NB4 (cell line): Measurements from ENCODE around the gene RCE1.
"Not testable (repeated sequence)": the region's sequence is repeated elsewhere in the genome, so short reads cannot be mapped to it uniquely, and the experiment has no call there.

Experiments
- TF ChIP-seq, protein P1 (sequence below): IDR thresholded peaks from 2 replicates; pipeline ENCODE4 v1.6.1; 2011; ENCODE audit warnings: low read depth, low read length
- TF ChIP-seq, protein P2 (sequence below): IDR thresholded peaks from one replicate; pipeline ENCODE4 v1.5.1; 2012; ENCODE audit warnings: low read depth, low read length

DNA sequence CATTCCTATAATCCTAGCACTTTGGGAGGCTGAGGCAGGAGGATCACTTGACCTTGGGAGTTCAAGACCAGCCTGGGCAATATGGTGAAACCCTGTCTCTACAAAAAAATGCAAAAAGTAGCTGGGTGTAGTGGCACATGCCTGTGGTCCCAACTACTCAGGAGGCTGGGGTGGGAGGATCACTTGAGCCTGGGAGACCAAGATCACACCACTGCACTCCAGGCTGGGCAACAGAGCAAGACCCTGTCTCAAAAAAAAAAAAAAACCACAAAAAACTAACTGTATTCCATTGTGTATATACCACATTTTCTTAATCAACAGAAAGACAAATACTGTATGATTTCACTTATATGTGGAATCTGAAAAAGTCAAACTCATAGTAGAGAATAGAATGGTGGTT is 43.4 kb upstream of the RCE1 start:
- TF ChIP-seq, protein P1, sequence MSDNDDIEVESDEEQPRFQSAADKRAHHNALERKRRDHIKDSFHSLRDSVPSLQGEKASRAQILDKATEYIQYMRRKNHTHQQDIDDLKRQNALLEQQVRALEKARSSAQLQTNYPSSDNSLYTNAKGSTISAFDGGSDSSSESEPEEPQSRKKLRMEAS, result not testable (repeated sequence)
- TF ChIP-seq, protein P2, sequence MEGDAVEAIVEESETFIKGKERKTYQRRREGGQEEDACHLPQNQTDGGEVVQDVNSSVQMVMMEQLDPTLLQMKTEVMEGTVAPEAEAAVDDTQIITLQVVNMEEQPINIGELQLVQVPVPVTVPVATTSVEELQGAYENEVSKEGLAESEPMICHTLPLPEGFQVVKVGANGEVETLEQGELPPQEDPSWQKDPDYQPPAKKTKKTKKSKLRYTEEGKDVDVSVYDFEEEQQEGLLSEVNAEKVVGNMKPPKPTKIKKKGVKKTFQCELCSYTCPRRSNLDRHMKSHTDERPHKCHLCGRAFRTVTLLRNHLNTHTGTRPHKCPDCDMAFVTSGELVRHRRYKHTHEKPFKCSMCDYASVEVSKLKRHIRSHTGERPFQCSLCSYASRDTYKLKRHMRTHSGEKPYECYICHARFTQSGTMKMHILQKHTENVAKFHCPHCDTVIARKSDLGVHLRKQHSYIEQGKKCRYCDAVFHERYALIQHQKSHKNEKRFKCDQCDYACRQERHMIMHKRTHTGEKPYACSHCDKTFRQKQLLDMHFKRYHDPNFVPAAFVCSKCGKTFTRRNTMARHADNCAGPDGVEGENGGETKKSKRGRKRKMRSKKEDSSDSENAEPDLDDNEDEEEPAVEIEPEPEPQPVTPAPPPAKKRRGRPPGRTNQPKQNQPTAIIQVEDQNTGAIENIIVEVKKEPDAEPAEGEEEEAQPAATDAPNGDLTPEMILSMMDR, result not testable (repeated sequence)
